Activated CD4-positive, alpha-beta memory T cell treated with anti-CD3 and anti-CD28 coated beads for 36 hours (primary cell): ENCODE measurements around the gene ANKS1B. TPM values are rescaled to one million over a fixed set of nuclear protein-coding genes. Genes with fewer than 3 reads are reported as not detected.

Source experiments
- CTCF ChIA-PET: fragments of 350-600 bp; sonication (Branson Sonifier 250); formaldehyde crosslinking; loops from one replicate; lab custom pipeline; 2021; ENCODE audit warnings: antibody characterized with exemption, inconsistent platforms; lab: Charles Lee
- POLR2A ChIA-PET: fragments of 350-600 bp; sonication (Branson Sonifier 250); formaldehyde crosslinking; loops from one replicate; lab custom pipeline; 2021; ENCODE audit warnings: antibody characterized with exemption; lab: Charles Lee
- DNase-seq: peaks from one replicate; pipeline ENCODE4 v3.0.0-alpha.2; 2020
- H3K27ac Mint-ChIP-seq: one replicate; pipeline ENCODE4 v1.8.0; 2021; ENCODE audit warnings: mixed read lengths
- H3K27me3 Mint-ChIP-seq: one replicate; pipeline ENCODE4 v1.8.0; 2021; ENCODE audit warnings: mixed read lengths
- H3K36me3 Mint-ChIP-seq: one replicate; pipeline ENCODE4 v1.8.0; 2021; ENCODE audit warnings: mixed read lengths
- H3K4me1 Mint-ChIP-seq: one replicate; pipeline ENCODE4 v1.8.0; 2021; ENCODE audit warnings: low read depth, mixed read lengths
- H3K4me3 Mint-ChIP-seq: one replicate; pipeline ENCODE4 v1.8.0; 2021; ENCODE audit warnings: mild to moderate bottlenecking, mixed read lengths
- H3K9me3 Mint-ChIP-seq: one replicate; pipeline ENCODE4 v1.8.0; 2021; ENCODE audit warnings: mixed read lengths
- intact Hi-C: fragments of 100-400 bp; cut with micrococcal nuclease; formaldehyde crosslinking; loops from one replicate; pipeline ENCODE4 v1.15.1; 2023
- total RNA-seq, 2 experiments: library from RNA; stranded (reverse); gene quantifications; one replicate each; pipeline ENCODE4 v1.2.3, GENCODE V29; 2021

Gene ANKS1B
- total RNA-seq, 2 experiments from 2014 or later = 0.97 to 1.0 TPM

GRCh38 chr12:98730412-98730811 lies 1254.3 kb downstream of the ANKS1B start:
- Mint-ChIP-seq H3K9me3 (no peaks in the 10 kb centered on the region), H3K27me3 (no peaks in the 10 kb centered on the region), H3K4me3 (no peak overlapping the region), H3K4me1 (peaks cover 3% of the 10 kb centered on the region), H3K36me3 (peaks cover 24% of the 10 kb centered on the region), H3K27ac (no peak overlapping the region)
- POLR2A ChIA-PET = no interaction called here
- CTCF ChIA-PET = interaction anchor here (0.7 to 5.1 kb wide), 3 partner anchors 12 to 268 kb away, joined by 5 to 35 read pairs (median 19); no protein-coding TSS in a partner anchor
- intact Hi-C loops = no loop called here
- DNase-seq = no peak

DNA sequence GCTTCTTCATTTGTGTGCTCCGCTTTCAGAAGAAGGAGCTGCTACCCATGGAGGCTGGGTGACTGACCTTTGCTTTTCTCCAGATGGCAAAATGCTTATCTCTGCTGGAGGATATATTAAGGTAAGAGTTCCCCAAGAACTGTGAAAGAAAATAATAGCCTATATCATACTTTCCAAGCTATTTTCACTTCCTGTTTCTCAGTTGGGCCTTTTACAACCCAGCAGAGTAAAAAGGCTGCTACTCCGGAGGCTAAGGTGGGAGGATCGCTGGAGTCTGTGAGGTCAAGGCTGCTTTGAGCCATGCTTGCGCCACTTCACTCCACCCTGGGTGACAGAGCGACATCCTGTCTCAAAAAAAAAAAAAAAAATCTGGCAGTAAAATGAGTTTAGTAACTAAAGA lies 1257.5 kb downstream of the ANKS1B start:
- Mint-ChIP-seq H3K4me1 (peaks cover 13% of the 10 kb centered on the region), H3K27me3 (no peaks in the 10 kb centered on the region), H3K9me3 (no peaks in the 10 kb centered on the region), H3K36me3 (peaks cover 30% of the 10 kb centered on the region), H3K4me3 (no peak overlapping the region), H3K27ac (no peak overlapping the region)
- ChIA-PET CTCF (interaction anchor here (0.9 to 4.0 kb wide), 4 partner anchors 15 to 272 kb away, joined by 3 to 19 read pairs (median 5); no protein-coding TSS in a partner anchor), POLR2A (interaction anchor here (0.7 kb wide), 1 partner anchor 32 kb away, joined by 3 read pairs; no protein-coding TSS in a partner anchor)
- no peak for DNase-seq
- intact Hi-C loops = loop anchor here (2.0 to 5.0 kb wide), 2 partner anchors 70 to 272 kb away; no protein-coding TSS in a partner anchor

DNA sequence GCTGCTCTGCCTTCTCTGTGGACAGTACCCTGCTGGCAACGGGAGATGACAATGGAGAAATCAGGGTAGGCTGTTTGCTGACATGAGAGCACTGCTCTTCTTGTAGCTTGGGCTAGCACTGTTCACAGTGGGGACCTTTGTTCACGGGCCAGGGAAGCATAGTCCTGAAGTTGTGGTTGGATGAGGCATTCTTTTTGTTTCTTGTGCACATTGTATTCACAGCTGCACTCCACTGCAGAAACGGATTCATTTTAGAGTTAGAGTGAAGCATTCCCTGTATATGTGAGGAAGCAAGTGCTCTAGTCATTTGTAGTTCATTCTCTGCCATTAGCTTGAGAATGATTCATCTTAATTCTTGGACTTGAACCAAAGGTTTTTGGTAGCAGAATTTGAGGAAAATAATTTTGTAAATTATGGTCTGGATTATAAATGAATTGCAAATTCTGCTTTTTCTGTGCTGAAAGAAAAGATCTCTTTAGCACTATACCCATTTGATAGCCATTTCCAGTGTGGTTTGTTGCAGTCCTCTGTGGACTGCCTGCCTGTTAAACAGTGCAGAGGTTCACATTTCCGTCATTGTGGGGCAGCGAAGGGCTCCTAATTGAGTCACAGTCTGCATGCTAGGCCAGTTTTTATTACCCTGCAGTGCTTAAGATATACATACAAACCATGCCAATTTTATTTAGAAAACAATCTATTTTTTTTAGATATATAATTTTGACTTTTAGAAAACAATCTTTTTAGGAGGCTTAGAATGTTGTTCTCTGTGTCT lies 1259.1 kb downstream of the ANKS1B start:
- H3K4me1 Mint-ChIP-seq = peaks cover 13% of the 10 kb centered on the region
- H3K27me3 Mint-ChIP-seq = no peaks in the 10 kb centered on the region
- CTCF ChIA-PET = interaction anchor here (0.7 to 2.5 kb wide), 12 partner anchors 10 to 273 kb away, joined by 3 to 29 read pairs (median 4); no protein-coding TSS in a partner anchor
- intact Hi-C loops = loop anchor here (1.0 to 5.0 kb wide), 4 partner anchors 16 to 273 kb away; no protein-coding TSS in a partner anchor
- no peak overlapping the region for H3K4me3 Mint-ChIP-seq
- peak; percentile 81 for DNase-seq
- H3K9me3 Mint-ChIP-seq = no peaks in the 10 kb centered on the region
- H3K27ac Mint-ChIP-seq = no peak overlapping the region
- POLR2A ChIA-PET = interaction anchor here (1.2 to 1.6 kb wide), 2 partner anchors 21 to 29 kb away, joined by 4 read pairs; no protein-coding TSS in a partner anchor
- H3K36me3 Mint-ChIP-seq = peaks cover 24% of the 10 kb centered on the region

DNA sequence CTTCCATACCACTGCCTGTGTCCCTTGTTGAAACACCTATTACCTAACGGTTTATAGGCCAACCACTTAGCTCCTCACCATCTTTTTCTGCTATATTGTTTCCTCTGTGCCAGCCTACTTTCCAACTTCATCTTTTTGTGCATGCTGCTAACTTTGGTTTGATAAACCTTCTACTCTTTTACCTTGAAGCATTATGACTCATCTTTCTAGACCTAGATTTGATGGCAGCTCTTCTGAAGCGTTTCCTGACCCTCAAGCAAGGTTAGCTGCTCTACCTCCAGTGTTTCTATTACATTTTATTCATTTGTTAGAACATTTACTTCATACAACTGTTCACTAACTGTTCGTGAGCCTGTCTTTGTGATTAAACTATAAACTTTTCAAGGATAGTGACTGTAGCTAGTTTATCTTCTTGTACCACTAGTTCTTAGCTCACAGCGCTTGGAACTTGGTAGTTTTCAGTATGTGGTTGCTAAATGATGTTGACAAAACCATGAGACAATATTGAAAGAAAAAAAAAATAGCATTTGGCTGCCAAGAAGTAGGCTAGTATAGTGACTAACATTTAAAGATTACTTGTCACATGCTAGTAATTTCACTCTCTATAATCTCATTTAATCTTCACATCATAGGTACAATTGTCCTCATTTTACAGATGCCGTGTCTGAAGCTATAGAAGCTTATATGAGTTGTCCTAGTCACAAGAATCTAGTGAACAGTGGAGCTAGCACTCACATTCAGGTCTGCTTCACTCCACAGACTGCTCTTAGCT lies 1260.2 kb downstream of the ANKS1B start:
- intact Hi-C loops = loop anchor here (1.0 to 5.0 kb wide), 2 partner anchors 17 to 73 kb away; no protein-coding TSS in a partner anchor
- no peak for DNase-seq
- ChIA-PET CTCF (interaction anchor here (0.7 to 2.5 kb wide), 13 partner anchors 11 to 274 kb away, joined by 3 to 29 read pairs (median 4); no protein-coding TSS in a partner anchor), POLR2A (interaction anchor here (1.2 to 1.6 kb wide), 2 partner anchors 22 to 30 kb away, joined by 4 read pairs; no protein-coding TSS in a partner anchor)
- peaks cover 13% of the 10 kb centered on the region for H3K4me1 Mint-ChIP-seq
- H3K27me3 Mint-ChIP-seq = no peaks in the 10 kb centered on the region
- H3K36me3 Mint-ChIP-seq = peaks cover 23% of the 10 kb centered on the region
- H3K4me3 Mint-ChIP-seq = no peak overlapping the region
- no peaks in the 10 kb centered on the region for H3K9me3 Mint-ChIP-seq
- peak overlapping the region; percentile 26 for H3K27ac Mint-ChIP-seq

- intact Hi-C loops = no loop called here
- no peaks in the 10 kb centered on the region for H3K9me3 Mint-ChIP-seq
- no peak overlapping the region for H3K4me3 Mint-ChIP-seq
- H3K4me1 Mint-ChIP-seq = peaks cover 13% of the 10 kb centered on the region
- CTCF ChIA-PET = interaction anchor here (0.7 to 0.8 kb wide), 2 partner anchors 22 to 277 kb away, joined by 3 to 4 read pairs; no protein-coding TSS in a partner anchor
- H3K36me3 Mint-ChIP-seq = peaks cover 22% of the 10 kb centered on the region
- H3K27me3 Mint-ChIP-seq = no peaks in the 10 kb centered on the region
- POLR2A ChIA-PET = no interaction called here
- DNase-seq = no peak
- H3K27ac Mint-ChIP-seq = no peak overlapping the region
These were observed 1263.5 kb downstream of the ANKS1B start for GRCh38 chr12:98721204-98721702.

GRCh38 chr12:98719515-98720504 lies 1264.9 kb downstream of the ANKS1B start:
- POLR2A ChIA-PET = no interaction called here
- Mint-ChIP-seq H3K4me1 (peaks cover 6% of the 10 kb centered on the region), H3K9me3 (no peaks in the 10 kb centered on the region), H3K27ac (no peak overlapping the region), H3K27me3 (no peaks in the 10 kb centered on the region), H3K4me3 (no peak overlapping the region), H3K36me3 (peaks cover 19% of the 10 kb centered on the region)
- intact Hi-C loops = no loop called here
- CTCF ChIA-PET = interaction anchor here (0.6 to 1.4 kb wide), 2 partner anchors 50 to 92 kb away, joined by 3 read pairs; no protein-coding TSS in a partner anchor
- DNase-seq = no peak

GRCh38 chr12:98714426-98714825 lies 1270.3 kb downstream of the ANKS1B start:
- Mint-ChIP-seq H3K4me1 (no peaks in the 10 kb centered on the region), H3K36me3 (peaks cover 23% of the 10 kb centered on the region), H3K4me3 (no peak overlapping the region), H3K27ac (no peak overlapping the region), H3K9me3 (no peaks in the 10 kb centered on the region), H3K27me3 (no peaks in the 10 kb centered on the region)
- ChIA-PET POLR2A (no interaction called here), CTCF (no interaction called here)
- no peak for DNase-seq
- intact Hi-C loops = no loop called here

- H3K4me1 Mint-ChIP-seq = peaks cover 2% of the 10 kb centered on the region
- ChIA-PET POLR2A (no interaction called here), CTCF (no interaction called here)
- H3K9me3 Mint-ChIP-seq = no peaks in the 10 kb centered on the region
- peaks cover 22% of the 10 kb centered on the region for H3K36me3 Mint-ChIP-seq
- H3K4me3 Mint-ChIP-seq = no peak overlapping the region
- no peak overlapping the region for H3K27ac Mint-ChIP-seq
- no peak for DNase-seq
- intact Hi-C loops = no loop called here
- no peaks in the 10 kb centered on the region for H3K27me3 Mint-ChIP-seq
These were observed 1275.7 kb downstream of the ANKS1B start for GRCh38 chr12:98709022-98709421.

- Mint-ChIP-seq H3K4me1 (peaks cover 4% of the 10 kb centered on the region), H3K4me3 (no peak overlapping the region), H3K27ac (no peak overlapping the region), H3K27me3 (no peaks in the 10 kb centered on the region), H3K36me3 (peaks cover 8% of the 10 kb centered on the region), H3K9me3 (no peaks in the 10 kb centered on the region)
- DNase-seq = no peak
- ChIA-PET CTCF (interaction anchor here (0.5 kb wide), 1 partner anchor 125 kb away, joined by 4 read pairs; no protein-coding TSS in a partner anchor), POLR2A (no interaction called here)
- intact Hi-C loops = no loop called here
These were observed 1283.6 kb downstream of the ANKS1B start for GRCh38 chr12:98701166-98701565.

GRCh38 chr12:98699586-98699985 lies 1285.2 kb downstream of the ANKS1B start:
- H3K27ac Mint-ChIP-seq = no peak overlapping the region
- no peak for DNase-seq
- ChIA-PET POLR2A (no interaction called here), CTCF (interaction anchor here (0.5 to 2.9 kb wide), 25 partner anchors 7 to 299 kb away, joined by 3 to 26 read pairs (median 3); no protein-coding TSS in a partner anchor)
- H3K27me3 Mint-ChIP-seq = no peaks in the 10 kb centered on the region
- H3K4me1 Mint-ChIP-seq = peaks cover 4% of the 10 kb centered on the region
- H3K4me3 Mint-ChIP-seq = no peak overlapping the region
- H3K9me3 Mint-ChIP-seq = no peaks in the 10 kb centered on the region
- H3K36me3 Mint-ChIP-seq = peaks cover 15% of the 10 kb centered on the region
- intact Hi-C loops = loop anchor here (1.0 to 5.0 kb wide), 4 partner anchors 42 to 299 kb away; no protein-coding TSS in a partner anchor
